A673 (cell line): ENCODE measurements around the gene CERS5.

Experiments
- EZH2 ChIP-seq: fragments of 200-600 bp; sonication (generic); IDR thresholded peaks from 2 replicates; pipeline ENCODE4 v1.6.1; 2017; ENCODE audit warnings: borderline replicate concordance, low read depth, mild to moderate bottlenecking, mixed read lengths, antibody characterized with exemption, low read length; ENCODE audit not compliant: poor library complexity, severe bottlenecking
- TF ChIP-seq, protein P1 (sequence below): fragments of 300-800, 200-600 bp; sonication (generic); conservative IDR thresholded peaks from 2 replicates; pipeline ENCODE4 v1.5.1; 2017; ENCODE audit warnings: low read depth, mild to moderate bottlenecking, antibody characterized with exemption, low read length, moderate library complexity, mixed read lengths

DNA sequence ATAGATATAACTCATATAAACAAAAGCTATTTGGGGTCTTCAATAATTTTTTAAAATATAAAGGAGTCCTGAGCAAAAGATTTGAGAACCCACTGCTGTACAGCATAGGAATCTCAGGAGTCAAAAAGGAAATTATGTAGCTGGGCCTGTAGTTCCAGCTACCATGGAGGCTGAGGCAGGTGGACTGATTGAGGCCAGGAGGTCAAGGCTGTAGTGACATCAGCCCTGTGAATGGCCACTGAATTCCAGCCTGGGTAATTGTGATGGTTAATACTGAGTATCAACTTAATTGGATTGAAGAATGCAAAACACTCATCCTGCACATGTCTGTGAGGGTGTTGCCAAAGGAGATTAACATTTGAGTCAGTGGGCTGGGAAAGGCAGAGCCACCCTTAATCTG lies 10.5 kb downstream of the CERS5 start:
- TF ChIP-seq, protein P1, sequence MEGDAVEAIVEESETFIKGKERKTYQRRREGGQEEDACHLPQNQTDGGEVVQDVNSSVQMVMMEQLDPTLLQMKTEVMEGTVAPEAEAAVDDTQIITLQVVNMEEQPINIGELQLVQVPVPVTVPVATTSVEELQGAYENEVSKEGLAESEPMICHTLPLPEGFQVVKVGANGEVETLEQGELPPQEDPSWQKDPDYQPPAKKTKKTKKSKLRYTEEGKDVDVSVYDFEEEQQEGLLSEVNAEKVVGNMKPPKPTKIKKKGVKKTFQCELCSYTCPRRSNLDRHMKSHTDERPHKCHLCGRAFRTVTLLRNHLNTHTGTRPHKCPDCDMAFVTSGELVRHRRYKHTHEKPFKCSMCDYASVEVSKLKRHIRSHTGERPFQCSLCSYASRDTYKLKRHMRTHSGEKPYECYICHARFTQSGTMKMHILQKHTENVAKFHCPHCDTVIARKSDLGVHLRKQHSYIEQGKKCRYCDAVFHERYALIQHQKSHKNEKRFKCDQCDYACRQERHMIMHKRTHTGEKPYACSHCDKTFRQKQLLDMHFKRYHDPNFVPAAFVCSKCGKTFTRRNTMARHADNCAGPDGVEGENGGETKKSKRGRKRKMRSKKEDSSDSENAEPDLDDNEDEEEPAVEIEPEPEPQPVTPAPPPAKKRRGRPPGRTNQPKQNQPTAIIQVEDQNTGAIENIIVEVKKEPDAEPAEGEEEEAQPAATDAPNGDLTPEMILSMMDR, result no peak
- TF ChIP-seq EZH2, result no peak
